Amniotic epithelial cell (primary cell): Measurements from ENCODE around the gene ST3GAL5.
"Not testable (repeated sequence)": the region's sequence is repeated elsewhere in the genome, so short reads cannot be mapped to it uniquely, and the experiment has no call there.

ENCODE experiments used
- DNase-seq: peaks from one replicate; pipeline ENCODE4 v3.0.0-alpha.2; 2010; ENCODE audit warnings: low read depth

Gene ST3GAL5

DNA sequence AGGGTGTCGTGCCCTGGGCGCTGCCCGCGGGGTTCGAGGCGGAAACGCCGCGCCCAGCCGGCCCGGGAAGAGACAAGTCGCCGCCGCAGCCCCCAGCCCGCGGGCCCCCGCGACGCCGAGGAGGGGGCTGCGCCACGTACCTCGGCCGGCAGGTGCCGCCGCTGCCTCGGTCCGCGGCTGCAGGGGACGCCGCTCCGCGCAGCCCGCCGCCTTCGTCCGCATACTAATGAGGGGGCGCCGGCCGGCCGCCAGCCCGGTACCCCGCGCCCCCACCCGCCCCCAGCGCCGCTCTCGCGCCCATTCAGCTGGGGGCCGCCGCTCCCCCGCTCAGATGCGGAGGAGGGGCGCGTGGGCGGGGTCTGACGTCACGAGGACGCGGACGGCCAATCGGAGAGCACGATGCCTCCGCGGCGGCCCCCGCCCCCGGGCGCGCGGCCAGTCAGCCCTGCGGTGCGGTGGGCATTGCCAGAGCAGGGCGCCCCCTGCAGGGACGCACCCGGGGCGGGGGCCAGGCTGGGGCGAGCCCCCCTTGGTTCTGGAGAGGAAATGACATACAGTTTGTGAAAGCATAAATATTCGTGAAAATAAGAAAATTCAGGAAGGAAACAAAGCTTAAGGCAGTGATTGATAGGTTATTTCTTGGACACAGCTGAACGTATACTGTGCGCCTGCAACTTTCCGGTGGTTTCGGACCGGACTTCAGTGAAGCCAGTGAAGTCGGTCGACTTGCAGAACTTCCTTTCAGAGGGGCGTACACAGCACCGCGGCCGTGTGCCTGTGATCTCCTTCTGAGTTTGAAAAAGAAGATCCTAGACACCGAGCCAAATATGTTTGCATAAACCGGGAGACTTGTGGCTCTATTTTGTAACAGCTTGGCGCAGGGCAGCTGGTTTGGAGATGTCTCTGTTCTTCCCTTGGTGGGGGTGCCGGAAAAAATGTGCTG, at the start of gene ST3GAL5:
Gene ST3GAL5, minus strand, starts transcription at position 307 of the 943 bp plus-strand sequence. Its CDS starts 85 bp downstream, at position 222.
- DNase-seq, result peak; percentile 92

DNA sequence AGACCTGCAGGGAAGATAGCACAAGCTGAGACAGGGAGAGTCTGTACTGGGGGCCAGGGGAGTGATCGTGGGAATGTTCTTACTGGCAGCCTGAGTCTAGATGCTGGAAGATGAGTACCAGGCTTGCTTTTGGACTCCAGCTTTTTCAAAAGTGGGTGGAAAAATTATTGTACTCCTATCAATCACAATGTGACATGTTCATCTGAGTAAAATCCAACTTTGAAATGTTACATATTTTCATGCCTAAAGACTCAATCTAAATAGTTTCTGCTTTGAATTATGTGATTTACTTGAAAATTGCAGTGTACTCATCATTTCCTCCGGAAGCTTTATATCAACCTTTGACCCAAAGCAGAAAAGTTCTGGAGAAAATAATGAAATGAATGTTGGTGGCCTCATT, 49.7 kb upstream of the ST3GAL5 start:
- DNase-seq, result peak; percentile 85

DNA sequence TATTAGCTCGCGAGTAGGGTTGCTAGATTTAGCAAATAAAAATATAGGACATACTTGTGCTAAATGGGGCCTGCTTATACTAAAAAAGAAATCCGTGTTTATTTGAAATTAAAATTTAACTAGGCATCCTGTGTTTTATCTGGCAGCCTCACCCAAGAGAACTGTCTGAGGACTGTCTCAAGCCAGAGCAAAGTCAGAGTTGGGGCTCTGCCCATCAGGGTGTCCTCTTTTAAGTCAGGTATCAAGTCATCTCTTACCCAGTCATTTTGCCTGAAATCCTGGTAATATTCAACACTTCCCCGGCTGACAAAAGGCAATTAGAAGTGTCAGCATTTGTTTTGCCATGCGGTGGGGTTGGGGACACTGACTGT, 48.3 kb upstream of the ST3GAL5 start:
- DNase-seq, result no peak

DNA sequence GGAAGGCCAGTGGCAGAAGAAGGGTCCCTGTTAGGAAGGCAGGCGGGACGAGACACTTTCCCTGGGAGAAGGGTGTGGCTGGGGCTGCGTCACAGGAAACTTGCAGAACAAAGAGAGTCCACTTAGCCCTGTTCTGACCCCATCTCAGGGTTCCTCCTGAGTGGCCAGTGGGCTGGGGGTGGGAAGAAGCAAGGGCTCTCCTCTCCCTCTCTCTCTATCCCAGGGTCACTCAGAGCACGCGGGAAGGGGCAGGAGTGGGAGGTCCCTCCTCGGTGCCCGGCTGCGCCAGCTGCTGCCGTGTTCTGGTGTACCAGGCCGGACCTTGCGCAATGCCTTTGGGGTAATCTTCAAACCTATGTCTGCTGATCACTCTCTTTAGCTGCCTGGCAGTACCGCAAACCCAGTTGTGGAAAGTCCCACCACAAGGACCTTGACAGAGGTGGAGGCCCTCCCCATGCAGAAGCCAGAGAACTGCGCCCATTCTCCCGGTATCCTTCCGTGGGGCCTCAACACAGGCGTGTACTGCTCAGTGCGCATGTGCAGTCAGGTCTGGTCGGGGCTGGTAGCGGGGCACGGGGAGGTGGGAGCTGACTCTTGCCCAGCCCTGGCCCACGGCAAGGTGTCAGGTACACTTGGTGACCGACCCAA, 47.8 kb upstream of the ST3GAL5 start:
- DNase-seq, result peak; percentile 86

DNA sequence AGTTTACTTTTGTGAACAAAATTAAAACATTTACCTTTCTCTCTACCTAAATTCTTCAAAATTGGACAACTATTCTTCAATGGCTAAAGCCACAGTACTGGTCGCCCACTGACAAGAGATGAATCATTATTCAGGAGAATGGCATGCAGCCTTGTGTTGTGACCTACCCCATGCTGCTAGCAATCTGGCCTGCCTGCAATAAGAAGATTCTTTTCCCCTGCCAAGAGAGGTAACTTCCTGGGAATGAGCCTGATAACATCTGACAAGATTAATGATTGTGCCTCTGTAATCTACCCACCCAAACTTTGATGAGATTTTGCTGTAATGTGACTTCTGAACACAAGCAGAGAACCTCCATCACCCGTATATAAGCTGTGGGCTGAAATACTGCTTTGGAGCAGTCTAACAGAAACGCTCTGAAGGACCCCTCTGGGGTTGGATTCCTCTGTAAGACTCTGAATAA, 47.0 kb upstream of the ST3GAL5 start:
- peak; percentile 97 for DNase-seq

DNA sequence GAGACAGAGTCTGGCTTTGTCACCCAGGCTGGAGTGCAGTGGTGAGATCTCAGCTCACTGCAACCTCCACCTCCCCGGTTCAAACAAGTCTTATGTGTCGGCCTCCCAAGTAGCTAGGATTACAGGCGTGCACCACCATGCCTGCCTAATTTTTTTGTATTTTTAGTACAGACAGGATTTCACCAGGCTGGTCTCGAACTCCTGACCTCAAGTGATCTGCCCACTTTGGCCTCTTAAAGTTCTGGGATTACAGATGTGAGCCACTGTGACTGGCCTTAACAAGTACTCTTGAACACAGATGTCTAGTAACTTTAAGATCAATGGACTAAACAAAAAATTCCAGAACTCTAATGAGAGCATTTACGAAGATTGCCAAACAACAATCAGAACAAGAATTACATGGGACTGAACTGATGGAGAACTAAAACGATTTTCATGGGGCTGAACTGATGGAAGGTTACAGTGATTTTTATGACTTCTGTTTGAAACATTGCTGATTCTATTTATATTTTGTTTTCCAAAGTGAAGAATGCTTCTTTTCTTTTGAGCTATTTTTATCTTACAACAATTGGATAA, 46.5 kb upstream of the ST3GAL5 start:
- DNase-seq, result peak; percentile 35

DNA sequence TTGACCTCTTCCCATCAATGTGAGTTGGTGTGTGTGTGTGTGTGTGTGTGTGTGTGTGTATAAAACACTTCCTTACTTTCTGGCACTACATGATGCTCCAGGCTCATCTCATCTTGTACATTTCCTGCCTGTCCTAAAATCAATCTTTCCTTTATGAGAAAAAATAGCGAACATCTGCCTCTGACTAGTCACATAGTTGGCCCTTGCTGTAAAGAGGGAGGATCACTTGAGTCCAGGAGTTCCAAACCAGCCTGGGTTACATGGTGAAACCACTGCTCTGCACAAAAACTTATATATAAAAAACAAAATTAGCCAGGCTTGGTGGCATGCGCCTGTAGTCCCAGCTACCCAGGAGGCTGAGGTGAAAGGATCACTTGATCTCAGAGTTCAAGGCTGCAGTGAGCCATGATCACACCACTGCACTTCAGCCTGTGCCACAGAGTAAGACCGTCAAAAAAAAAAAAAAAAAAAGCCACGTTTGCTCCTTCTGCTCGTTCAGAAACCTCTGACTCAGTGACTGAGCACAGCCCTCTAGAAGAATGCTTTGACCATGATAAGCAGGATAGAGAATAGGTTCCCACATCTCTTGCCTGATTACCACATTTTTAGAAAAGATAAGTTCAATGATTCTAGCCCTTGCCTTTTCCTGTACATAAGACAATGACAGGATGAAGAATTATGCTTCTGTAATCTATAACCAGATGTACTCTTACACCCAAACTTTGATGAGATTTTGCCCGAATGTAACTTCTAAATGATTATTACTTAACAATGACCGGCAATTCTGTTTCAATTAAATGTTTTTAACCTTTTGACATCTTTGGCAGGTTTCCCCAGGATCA, 45.2 kb upstream of the ST3GAL5 start:
- peak; percentile 99 for DNase-seq

DNA sequence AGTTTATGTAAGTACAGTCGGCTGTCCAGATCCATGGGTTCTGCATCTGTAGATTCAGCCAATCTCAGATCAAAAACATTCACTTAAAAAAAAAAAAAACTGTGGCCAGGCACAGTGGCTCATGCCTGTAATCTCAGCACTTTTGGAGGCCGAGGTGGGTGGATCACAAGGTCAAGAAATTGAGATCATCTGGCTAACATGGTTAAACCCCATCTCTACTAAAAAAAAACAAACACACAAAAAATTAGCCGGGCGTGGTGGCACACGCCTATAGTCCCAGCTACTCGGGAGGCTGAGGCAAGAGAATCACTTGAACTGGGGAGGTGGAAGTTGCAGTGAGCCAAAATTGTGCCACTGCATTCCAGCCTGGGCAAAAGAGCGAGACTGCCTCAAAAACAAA, 42.4 kb upstream of the ST3GAL5 start:
- not testable (repeated sequence) for DNase-seq

DNA sequence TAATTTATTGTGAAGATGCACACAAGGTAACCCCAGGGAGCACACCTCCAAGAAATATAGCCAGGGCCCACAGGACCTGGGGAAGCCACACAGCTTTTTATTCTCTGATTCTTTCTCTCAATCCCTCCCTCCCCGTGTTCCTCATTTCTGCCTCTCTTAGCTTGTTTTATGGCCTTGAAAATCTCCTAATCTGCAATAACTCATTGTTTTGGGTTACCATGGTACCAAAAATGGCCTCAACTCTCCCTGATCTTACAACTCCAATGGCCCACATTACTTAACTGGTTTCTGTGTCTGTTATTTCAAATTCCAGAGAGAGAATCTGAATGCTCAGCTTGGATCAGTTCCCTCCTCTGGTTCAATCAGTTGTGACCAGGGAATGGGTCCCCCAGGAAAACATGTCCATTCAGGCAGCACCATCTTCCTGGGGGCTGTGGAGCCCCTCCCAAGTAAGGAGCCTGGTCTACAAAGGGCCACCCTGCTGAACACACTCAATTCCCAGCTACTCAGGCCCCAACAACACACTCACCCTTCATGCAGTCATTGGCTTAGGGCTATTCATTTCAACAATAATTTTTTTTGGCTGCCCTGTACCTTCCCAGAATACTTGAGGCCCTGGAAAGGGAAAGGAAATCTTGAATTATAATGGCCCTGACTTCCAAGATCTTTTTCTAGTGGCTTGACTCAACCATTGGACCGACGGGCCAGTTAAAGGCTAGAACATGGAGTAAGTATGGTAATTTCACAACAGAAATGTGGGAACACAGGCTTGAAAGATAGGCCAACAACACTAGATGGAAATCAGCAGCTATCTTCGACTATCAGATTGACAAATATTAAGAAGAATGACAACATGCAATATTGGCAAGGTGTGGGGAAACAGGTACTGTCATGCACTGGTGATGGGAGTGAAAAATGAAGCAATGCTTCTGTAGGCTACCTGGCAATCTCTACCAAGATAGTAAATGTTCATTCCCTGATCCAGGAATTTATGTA, 41.6 kb upstream of the ST3GAL5 start:
- peak; percentile 44 for DNase-seq

DNA sequence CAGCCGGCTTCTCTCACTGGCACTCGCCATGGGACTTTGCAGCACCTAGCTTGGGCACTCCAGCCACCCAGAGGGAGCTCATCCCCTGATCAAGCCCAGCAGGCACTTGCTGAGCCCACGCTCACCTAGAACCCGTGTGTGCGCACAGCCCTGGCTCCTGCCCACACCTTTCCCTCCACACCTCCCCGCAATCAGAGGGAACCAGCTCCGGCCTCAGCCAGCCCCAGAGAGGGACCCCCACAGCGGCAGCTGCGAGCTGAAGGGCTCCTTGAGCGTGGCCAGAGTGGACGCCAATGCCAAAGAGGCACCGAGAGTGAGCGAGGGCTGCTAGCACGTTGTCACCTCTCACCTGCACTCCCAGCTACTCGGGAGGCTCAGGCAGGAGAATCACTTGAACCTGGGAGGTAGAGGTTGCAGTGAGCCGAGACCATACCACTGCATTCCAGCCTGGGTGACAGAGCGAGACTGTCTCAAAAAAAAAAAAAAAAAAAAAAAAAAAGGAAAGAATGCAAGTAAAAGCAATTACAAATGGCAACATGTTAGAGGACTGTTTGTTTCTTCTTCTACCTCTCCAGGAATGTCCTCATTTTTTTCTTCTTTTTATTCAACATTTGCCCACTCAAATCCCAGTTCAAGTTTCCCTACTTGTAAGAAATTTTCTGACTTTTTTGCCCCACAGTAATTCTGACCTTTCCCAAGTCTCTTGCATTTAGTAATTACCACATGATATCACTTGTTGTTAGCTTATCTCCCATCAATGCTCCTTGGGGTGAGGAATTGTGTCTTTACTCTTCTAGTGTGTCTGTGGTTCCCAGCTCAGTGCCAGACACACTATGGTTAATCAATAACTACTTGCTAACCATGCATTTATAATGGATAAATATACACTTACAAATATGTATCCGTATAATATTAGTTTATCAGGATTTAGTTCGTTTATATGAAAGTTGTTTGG, 40.6 kb upstream of the ST3GAL5 start:
- DNase-seq, result peak; percentile 16

DNA sequence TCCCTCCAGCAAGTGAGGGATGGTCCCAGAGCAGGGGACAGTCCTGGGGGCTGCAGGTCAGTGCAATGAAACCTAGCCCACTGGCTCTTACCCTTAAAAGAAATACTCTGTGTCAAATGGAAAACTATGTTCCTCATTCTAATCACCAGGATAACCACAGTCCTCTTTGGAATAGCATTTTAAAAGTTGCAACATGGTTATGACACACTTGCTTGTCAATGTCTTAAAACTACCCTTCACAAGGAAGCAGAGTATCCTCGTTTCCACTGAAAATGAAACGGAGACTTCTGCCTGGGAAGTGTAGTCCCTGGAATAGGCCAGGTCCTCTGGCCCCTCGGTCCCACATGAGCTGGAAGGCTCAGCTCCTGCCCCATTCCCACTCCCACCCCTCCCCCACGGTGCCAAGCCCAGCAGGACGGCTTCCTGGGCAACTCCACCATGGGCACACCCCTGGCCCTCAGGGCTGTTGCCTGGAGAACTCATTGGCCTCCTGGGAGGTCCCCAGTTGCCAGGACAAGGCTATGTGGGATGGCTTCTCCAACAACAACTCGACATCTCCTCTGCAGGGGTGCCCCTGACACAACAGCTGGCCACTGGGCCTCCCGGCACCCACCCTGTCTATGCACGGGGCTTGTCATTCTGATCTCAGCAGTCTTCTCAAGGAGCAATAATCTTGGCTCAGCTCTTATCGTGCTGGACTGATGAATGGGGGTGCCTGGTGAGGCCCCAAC, 38.3 kb upstream of the ST3GAL5 start:
- peak; percentile 87 for DNase-seq

DNA sequence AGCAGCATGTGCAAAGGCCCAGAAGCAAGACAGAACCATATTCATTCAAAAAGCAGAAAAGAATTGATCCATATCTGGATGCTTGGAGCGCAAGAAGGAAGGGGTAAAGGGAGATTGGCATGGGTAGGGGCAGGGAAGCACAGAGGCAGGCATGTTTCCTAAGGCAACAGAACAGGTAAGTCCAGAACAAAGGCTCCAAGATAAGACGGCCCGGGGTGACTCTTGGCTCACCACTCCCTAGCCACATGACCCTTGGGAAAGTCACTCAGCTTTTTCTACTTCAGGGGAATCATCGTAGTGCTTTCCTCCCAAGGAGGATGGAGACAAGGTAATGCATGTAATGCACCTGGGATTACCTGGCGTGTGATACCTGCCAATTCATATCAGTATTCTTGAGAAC, 37.7 kb upstream of the ST3GAL5 start:
- no peak for DNase-seq

DNA sequence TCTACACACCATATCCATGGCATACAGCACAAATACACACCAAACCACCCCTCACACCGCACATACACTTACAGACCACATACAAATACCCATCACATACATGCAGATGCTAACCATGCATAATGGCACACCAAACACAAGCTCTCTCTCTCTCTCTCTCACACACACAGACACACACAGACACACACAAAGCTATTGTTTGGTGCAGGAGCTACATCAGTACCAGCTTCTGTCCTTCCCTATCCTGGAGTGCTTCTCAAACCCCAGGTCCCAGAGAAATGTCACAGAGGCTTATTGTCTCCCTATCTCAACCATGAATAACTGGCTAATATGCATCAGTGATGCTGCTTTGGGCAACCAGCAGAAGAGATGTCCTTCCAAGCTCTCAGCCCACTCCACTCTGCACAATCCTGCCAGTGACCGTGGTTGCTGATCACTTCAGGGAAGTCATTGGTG, 36.5 kb upstream of the ST3GAL5 start:
- no peak for DNase-seq

DNA sequence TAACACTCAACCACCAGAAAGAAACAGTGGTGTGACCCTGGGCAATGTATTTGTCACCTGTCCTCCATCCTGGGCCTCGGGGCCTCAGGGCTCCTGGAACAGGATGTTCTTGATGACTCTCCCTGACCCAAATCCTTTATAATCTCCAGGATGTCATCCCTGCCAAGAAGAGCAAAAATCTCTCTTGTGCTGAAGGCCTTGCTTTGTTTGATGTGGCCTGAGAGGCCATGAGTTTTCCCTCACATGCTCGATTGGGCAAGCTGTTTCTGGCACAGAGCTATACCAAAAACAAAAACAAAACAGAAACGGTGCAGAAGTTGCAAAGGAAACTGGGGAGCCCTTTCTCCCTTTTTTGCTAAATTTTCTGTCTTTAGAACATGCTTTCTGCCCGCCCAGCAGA, 35.7 kb upstream of the ST3GAL5 start:
- peak; percentile 98 for DNase-seq

DNA sequence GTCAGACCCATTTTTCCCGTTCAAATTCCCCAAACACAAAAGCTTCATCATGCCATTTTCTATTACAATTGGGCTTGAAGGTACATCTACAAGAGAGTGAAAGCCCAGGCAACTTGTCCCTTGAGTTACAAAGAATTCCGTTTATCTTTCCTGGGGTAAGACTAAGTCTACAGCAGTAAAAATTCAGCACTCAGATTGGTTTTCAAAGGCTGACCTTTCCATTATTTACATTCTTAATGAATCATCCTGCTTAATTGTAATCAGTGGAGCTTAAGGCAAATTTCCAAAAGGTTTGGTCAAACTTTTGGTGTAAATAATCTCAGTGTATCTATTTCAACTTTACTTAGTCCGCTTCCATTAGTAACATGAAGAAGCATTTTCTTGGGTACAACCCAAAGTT, 33.4 kb upstream of the ST3GAL5 start:
- DNase-seq, result no peak

DNA sequence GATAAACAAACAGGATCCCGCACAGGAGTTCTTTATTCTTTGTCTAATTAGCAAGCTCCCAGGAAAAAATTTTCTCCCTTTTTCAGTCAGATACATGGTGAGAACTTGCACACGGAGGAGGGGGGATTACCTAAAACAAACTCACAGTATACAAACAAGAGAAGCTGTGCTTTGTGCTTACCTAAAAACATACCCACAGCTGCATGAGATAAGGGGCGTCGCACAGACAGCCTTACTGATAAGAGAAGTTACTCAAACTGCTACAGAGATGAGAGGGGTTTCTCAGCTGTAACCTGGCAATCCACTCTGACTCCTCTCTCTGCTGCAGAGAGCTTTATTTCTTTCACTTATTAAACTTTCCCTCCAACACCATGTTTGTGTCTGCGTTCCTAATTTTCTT, 32.9 kb upstream of the ST3GAL5 start:
- no peak for DNase-seq

DNA sequence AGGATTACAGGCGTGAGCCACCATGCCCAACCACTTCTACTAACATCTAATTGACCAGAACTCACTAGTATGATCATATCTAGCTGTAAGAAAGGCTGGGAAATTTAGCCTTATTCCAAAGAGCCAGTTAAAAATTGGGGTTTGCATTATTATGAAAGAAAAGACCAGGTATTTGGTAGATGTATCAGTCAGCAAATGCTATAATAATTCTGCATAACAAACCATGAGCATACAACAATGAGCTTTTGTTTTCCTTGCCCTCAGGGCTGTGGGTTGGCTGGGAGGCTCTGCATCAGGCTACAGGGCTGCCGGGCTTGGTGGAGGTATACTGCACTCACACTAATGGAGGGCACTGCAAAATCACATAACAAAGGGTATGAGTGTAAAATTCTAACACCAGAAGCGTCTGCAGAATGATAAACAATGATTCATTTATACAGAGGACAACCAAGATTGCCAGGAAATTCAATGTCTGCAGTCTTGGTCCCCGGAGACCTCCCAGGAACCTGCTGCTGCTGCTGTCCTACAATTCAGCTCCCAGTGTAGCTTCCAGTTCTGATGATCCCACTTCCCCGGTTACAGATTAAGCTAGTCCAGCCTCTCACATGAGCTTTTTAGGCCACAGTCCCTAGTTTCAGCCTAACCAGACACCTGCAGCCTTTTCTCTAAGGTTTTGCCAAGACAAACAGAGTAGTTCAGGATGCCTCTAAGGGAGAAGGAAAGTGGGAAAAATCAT, 32.2 kb upstream of the ST3GAL5 start:
- no peak for DNase-seq
